ENCODE measurements around the gene TECPR2. TPM values are rescaled to one million over a fixed set of nuclear protein-coding genes. Genes with fewer than 3 reads are reported as not detected.

TECPR2 gene
- total and polyA plus RNA-seq, 2 of the 13 experiments (the other 11 are each of a cell fraction or from before 2014, with no cell fraction given), result 3.5 to 5.7 TPM

DNA sequence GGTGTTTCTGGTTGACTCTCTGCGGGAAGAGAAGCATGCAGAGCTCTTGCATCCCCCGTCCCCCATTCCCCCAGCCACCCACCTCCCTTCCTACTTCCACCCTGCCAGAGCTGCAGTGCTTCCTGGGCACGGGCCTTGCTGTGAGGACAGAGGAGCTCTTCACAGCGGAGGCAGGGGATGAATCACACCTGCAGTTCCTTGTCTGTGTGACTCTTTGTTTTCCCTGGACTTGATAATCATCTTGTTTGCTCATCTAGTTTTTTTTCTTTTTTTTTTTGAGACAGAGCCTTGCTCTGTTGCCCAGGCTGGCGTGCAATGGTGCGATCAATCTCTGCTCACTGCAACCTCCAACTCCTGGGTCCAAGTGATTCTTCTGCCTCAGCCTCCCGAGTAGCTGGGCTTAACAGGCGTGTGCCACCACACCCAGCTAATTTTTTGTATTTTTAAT lies 119.1 kb downstream of the TECPR2 start:
- H3K27me3 ChIP-seq (ENCODE audit: control insufficient read depth in 1 of 2, insufficient read depth in 2 of 2, low read length in 2 of 2), result no peaks in the 10 kb centered on the region
- WGBS (ENCODE audit: low lambda C conversion rate), result 19% methylated on average over 8 of the region's 8 CpGs
- no TSS peak for BruUV-seq (replicated peaks)
- no peak overlapping the region for H3K9ac ChIP-seq (ENCODE audit: insufficient read depth, low read depth, low read length)
- DNase-seq (ENCODE audit: low spot score) (peak; percentile 91), FAIRE-seq (peak; percentile 79), ATAC-seq (peak; percentile 90)
- H3K4me3 ChIP-seq (replicated peaks in 1 of 3; ENCODE audit: insufficient read depth in 1 of 3, low read depth in 2 of 3, low read length in 3 of 3), result no peak overlapping the region
- H3K27ac ChIP-seq (ENCODE audit: extremely low read length, insufficient read depth, low read length), result peak overlapping the region; percentile 40
- H3K79me2 ChIP-seq (ENCODE audit: insufficient read depth, low read length), result no peaks in the 10 kb centered on the region
- no peaks in the 10 kb centered on the region for H3K36me3 ChIP-seq (replicated peaks in 1 of 2; ENCODE audit: control insufficient read depth in 1 of 2, insufficient read depth in 2 of 2, low read length in 2 of 2)
- in situ Hi-C loops (cut with HindIII; ENCODE audit: extremely low pct_ligation_motif_present, low pct_unique_long_range_greater_than_20kb), result no loop called here
- intact Hi-C loops (cut with micrococcal nuclease; ENCODE audit: unreplicated experiment), result no loop called here
- ChIA-PET CTCF (ENCODE audit: low intra/inter-chr PET ratio, low total read pairs) (no interaction called here), POLR2A (interaction anchor here (0.5 to 1.7 kb wide), 11 partner anchors 9 to 104 kb away, joined by 3 to 10 read pairs (median 4); partner anchors contain the start of gene ANKRD9)
- H3K9me3 ChIP-seq (ENCODE audit: low read length), result no peaks in the 10 kb centered on the region
- no peaks in the 10 kb centered on the region for H4K20me1 ChIP-seq (ENCODE audit: insufficient read depth, low read length)
- H2AFZ ChIP-seq (ENCODE audit: low read length), result no peak overlapping the region
- H3K4me2 ChIP-seq (ENCODE audit: low read depth, low read length), result peak overlapping the region; percentile 25; the same call in 1 of the 2 replicates
- H3K4me1 ChIP-seq (ENCODE audit: insufficient read depth, low read length), result peaks cover 30% of the 10 kb centered on the region
- TF ChIP-seq MIXL1 (CRISPR knock-in tag; IDR thresholded peaks at IDR 0.05) (peak; percentile 59; the same call in 1 of the 2 replicates), ISL2 (CRISPR knock-in tag; IDR thresholded peaks at IDR 0.05) (peak; percentile 11; the same call in 1 of the 2 replicates), ZNF768 (CRISPR knock-in tag; IDR thresholded peaks at IDR 0.05) (peak; percentile 28; the same call in 1 of the 2 replicates), SOX6 (IDR thresholded peaks at IDR 0.05) (no peak), SOX6 (CRISPR knock-in tag; IDR thresholded peaks at IDR 0.05) (peak; percentile 83), ZNF546 (CRISPR knock-in tag; conservative IDR thresholded peaks at IDR 0.05) (no peak), ZNF331 (CRISPR knock-in tag; IDR thresholded peaks at IDR 0.05) (peak; percentile 54; the same call in 1 of the 2 replicates), ZFP36L1 (CRISPR knock-in tag; IDR thresholded peaks at IDR 0.05) (no peak), ZNF18 (CRISPR knock-in tag; IDR thresholded peaks at IDR 0.05; ENCODE audit: insufficient replicate concordance) (peak; percentile 78), RERE (CRISPR knock-in tag; IDR thresholded peaks at IDR 0.05; ENCODE audit: low read depth) (0 out of 2 replicates have a peak, but pooled peaks have one; percentile 31), TBX3 (IDR thresholded peaks at IDR 0.05; ENCODE audit: borderline replicate concordance) (0 out of 2 replicates have a peak, but pooled peaks have one; percentile 30), ZMYM3 (CRISPR knock-in tag; IDR thresholded peaks at IDR 0.05) (peak; percentile 98), ADNP (CRISPR knock-in tag; IDR thresholded peaks at IDR 0.05) (peak; percentile 79; the same call in 1 of the 2 replicates)
- TF ChIP-seq, protein P1, sequence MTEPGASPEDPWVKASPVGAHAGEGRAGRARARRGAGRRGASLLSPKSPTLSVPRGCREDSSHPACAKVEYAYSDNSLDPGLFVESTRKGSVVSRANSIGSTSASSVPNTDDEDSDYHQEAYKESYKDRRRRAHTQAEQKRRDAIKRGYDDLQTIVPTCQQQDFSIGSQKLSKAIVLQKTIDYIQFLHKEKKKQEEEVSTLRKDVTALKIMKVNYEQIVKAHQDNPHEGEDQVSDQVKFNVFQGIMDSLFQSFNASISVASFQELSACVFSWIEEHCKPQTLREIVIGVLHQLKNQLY (CRISPR knock-in tag; IDR thresholded peaks at IDR 0.05), result peak; percentile 37
- TF ChIP-seq, protein P2, sequence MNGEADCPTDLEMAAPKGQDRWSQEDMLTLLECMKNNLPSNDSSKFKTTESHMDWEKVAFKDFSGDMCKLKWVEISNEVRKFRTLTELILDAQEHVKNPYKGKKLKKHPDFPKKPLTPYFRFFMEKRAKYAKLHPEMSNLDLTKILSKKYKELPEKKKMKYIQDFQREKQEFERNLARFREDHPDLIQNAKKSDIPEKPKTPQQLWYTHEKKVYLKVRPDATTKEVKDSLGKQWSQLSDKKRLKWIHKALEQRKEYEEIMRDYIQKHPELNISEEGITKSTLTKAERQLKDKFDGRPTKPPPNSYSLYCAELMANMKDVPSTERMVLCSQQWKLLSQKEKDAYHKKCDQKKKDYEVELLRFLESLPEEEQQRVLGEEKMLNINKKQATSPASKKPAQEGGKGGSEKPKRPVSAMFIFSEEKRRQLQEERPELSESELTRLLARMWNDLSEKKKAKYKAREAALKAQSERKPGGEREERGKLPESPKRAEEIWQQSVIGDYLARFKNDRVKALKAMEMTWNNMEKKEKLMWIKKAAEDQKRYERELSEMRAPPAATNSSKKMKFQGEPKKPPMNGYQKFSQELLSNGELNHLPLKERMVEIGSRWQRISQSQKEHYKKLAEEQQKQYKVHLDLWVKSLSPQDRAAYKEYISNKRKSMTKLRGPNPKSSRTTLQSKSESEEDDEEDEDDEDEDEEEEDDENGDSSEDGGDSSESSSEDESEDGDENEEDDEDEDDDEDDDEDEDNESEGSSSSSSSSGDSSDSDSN (CRISPR knock-in tag; IDR thresholded peaks at IDR 0.05), result peak; percentile 16; the same call in 1 of the 2 replicates
